GM19397 (cell line): Measurements from ENCODE around the gene URAD.

Source experiments
- ATAC-seq: cut with Tn5 transposase; IDR thresholded peaks from one replicate; pipeline ENCODE4 v1.9.1; 2021; ENCODE audit warnings: mild to moderate bottlenecking, moderate library complexity; ENCODE audit not compliant: unreplicated experiment

Gene URAD

DNA sequence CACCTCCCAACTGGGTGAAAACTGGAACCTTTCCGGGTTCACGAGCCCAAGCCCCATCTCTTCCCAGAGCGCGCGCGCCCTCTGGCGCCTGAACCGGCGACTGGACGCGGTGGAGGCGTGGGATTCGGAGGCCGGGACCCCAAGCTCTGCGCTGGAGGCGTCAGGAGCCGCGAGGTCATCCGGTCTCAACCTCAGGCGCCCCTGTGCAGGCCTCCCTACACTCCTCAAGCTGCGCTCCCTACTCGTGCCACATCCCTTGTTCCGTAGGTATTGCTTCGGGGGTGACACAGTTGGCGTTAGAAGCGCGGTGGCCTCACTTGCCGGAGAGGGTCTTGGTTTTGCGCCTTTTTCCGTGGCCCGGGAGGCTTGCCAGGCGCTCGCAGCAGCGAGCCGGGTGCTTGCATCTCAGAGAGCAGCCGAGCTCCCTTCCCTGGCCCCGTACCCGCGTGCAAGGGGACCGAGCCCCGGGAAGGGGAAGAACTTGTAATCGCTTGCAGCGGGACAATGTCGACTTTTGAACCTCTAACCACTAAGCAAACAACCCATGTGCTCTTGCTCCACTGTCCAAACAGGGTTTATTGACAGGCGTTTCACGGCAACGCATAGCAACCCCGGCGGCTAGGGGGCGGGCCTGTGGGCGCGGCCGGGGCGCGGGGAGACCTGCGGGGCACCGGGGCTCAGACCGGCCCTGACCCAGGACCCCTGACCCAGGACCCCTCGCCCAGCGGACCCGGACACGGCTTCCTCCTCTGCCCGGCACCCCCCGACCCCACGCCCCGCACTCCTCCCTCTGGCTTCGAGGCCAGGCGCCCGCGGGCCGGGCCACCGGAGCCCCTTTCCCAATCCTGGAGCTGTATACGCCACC is 27.9 kb downstream of the URAD start:
- ATAC-seq: peak; percentile 67

GRCh38 chr13:27959976-27960361 is 28.5 kb downstream of the URAD start:
- ATAC-seq: no peak

- no peak for ATAC-seq
These were observed 31.8 kb downstream of the URAD start for GRCh38 chr13:27956576-27957300.

- ATAC-seq: no peak
These were observed 33.4 kb downstream of the URAD start for GRCh38 chr13:27955014-27955591.

DNA sequence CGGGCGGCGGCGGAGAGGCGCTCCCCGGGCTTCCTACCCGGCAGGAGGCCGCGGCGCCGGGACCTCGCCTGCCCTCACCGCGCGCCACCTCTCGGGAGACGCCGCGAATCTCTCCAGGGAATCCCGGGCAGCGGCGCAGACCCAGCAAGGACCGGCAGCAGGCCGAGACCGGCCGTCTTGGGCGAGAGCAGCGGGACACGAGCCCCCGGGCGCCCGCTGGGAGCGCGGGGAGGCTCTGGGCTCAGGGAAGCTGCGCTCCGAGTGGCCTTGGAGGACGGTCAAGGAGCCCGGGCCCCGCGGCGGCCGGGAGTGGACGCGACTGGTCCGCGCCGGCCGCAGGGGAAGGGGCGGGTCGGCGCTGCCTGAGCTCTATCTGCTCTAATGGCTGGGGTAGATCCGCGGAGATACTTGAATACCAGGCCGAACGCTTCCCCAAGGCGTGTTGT is 34.1 kb downstream of the URAD start:
- ATAC-seq: peak; percentile 38

DNA sequence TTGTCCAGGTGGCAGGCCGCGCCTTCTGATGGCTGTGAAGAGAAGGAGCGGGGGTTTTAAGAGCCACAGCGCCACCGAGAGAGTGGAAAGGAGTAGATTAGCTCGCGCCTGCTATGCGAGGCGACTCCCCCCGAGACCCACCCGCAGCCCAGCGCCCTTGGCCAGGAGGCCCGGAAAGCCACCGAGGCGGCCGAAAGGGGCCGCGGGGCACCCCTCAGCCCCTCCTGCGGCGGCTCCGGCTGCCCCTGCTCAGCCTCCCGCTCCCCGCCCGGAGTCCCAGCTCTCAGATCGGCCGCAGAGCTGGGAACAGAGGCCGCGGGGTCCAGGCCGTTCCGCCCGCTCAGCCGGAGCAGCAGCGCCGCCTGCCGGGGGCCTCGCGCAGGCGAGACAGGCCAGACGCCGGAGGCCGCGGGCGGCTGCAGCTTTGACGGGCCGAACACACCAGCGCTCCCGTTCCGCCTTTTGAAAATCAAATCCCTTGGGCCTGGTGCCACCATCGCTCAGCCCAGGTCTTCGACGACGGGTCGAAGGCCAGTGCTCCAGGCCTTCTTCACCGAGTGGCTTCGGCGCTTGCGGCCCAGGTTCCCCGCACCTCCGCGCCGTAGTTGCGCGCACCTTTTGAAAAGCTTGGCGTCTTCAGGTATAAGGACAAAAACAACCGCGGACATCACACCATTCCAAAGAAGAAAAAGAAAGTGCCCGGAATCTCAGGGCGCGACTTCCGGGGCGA is 34.7 kb downstream of the URAD start:
- peak; percentile 93 for ATAC-seq

GRCh38 chr13:27952876-27953675 is 35.4 kb downstream of the URAD start:
- no peak for ATAC-seq

GRCh38 chr13:27942972-27943371 is 45.5 kb downstream of the URAD start:
- no peak for ATAC-seq

GRCh38 chr13:27933580-27934328 is 54.7 kb downstream of the URAD start:
- ATAC-seq: no peak

- ATAC-seq: no peak
These were observed 55.4 kb downstream of the URAD start for GRCh38 chr13:27933118-27933517.

DNA sequence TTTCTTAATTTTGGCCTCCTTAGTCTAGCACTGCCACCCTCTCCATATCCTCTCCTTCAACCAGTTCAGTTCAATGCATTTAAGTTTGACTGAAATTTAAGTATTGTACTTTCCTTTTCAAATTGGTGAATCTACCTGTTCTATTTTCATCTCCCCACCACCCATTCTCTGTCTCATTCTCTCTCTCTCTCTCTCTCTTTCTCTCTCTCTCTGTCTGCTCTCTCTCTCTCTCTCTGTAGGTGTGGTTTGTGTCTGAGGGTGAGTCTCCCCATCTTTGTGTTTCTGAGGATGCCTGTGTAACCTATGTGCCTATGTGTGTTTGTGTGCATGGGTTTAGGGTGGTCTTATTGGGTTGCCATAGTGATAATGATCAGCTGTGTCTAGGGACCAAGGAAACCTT is 58.6 kb downstream of the URAD start:
- ATAC-seq: no peak

DNA sequence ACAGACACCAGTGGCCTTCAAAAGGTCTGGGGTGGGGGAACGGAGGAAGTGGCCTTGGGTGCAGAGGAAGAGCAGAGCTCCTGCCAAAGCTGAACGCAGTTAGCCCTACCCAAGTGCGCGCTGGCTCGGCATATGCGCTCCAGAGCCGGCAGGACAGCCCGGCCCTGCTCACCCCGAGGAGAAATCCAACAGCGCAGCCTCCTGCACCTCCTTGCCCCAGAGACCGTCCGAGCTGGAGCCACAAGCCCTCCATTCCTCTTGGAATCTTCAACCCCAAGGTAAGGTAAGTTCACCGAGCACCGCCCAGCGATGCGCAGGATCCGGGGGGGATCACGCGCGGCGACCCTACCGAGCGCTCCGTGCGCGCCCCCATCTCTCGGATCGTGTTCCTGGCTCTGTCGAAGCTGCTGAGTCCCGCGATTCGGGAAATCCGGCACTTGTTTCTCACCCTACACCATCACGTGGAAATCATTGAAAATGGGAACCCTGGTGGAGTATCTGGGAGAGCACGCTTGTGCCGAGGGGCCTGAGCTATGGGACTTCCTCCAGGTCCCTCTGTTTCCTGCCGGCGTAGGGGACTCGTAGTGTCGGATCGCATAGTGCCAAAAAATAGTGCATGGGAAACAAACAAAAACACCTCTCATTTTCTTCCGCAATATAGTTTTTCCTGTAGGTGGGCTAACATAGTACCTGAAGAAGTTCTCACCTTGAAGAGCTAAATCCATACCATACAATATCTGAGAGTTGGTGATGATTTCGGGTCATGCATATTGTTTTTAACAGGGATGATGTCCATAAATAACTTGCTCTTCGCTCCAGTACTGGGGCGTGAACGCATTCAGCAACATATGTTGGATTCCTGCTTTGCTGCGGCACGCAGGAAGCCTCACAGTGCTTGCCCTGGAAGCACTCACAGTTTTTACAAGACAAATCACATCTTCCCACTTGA is 59.4 kb downstream of the URAD start:
- no peak for ATAC-seq

DNA sequence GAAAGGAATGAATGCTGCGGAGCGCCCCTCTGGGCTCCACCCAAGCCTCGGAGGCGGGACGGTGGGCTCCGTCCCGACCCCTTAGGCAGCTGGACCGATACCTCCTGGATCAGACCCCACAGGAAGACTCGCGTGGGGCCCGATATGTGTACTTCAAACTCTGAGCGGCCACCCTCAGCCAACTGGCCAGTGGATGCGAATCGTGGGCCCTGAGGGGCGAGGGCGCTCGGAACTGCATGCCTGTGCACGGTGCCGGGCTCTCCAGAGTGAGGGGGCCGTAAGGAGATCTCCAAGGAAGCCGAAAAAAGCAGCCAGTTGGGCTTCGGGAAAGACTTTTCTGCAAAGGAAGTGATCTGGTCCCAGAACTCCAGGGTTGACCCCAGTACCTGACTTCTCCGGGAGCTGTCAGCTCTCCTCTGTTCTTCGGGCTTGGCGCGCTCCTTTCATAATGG is 60.1 kb downstream of the URAD start:
- ATAC-seq: no peak
